Spleen (tissue), 11 donors: ENCODE measurements around the gene FN3K. TPM values are rescaled to one million over a fixed set of nuclear protein-coding genes. Genes with fewer than 3 reads are reported as not detected.

Experiments used
- DNase-seq: peaks from one replicate; pipeline ENCODE4 v3.0.0-alpha.2; 2020
- H3K27ac ChIP-seq, 8 donors: fragments of 200-600 bp; sonication (generic) in 7 of 8; 1 replicate in 4 of 8; 2 replicates in 4 of 8; pipeline versions ENCODE4 v1.5.0 to v1.8.0; 2016 to 2021; ENCODE audit warnings: inconsistent platforms in 4 of 8, mild to moderate bottlenecking in 4 of 8, moderate library complexity in 1 of 8
- H3K27me3 ChIP-seq, 7 donors: fragments of 200-600 bp; sonication (generic) in 6 of 7; replicated peaks in 1 of 7; 1 replicate in 4 of 7; 2 replicates in 3 of 7; pipeline versions ENCODE4 v1.5.0 to v1.8.0; 2016 to 2021; ENCODE audit warnings: inconsistent platforms in 3 of 7, mild to moderate bottlenecking in 1 of 7
- H3K36me3 ChIP-seq, 6 donors: fragments of 200-600 bp; sonication (generic) in 5 of 6; 1 replicate in 4 of 6; 2 replicates in 2 of 6; pipeline versions ENCODE4 v1.5.0 to v1.8.0; 2016 to 2021; ENCODE audit warnings: inconsistent platforms in 2 of 6
- H3K4me1 ChIP-seq, 6 donors: fragments of 200-600 bp; sonication (generic) in 5 of 6; 1 replicate in 3 of 6; 2 replicates in 3 of 6; pipeline versions ENCODE4 v1.5.0 to v1.8.0; 2016 to 2021; ENCODE audit warnings: inconsistent platforms in 3 of 6
- H3K4me3 ChIP-seq, 8 donors: fragments of 200-600 bp; sonication (generic) in 7 of 8; 1 replicate in 4 of 8; 2 replicates in 4 of 8; pipeline versions ENCODE4 v1.5.0 to v1.8.0; 2016 to 2021; ENCODE audit warnings: inconsistent platforms in 4 of 8, mild to moderate bottlenecking in 4 of 8, moderate library complexity in 2 of 8
- H3K9me3 ChIP-seq, 8 donors: fragments of 200-600 bp; sonication (generic) in 7 of 8; 1 replicate in 4 of 8; 2 replicates in 4 of 8; pipeline versions ENCODE4 v1.5.0 to v1.8.0; 2016 to 2021; ENCODE audit warnings: inconsistent platforms in 4 of 8
- POLR2A ChIP-seq, 3 donors: fragments of 450-650 bp; IDR thresholded peaks; one replicate each; pipeline ENCODE4 v1.5.1; 2017; ENCODE audit warnings: antibody characterized with exemption in 3 of 3, mild to moderate bottlenecking in 1 of 3
- POLR2AphosphoS5 ChIP-seq, 3 donors: sonication (generic); formaldehyde crosslinking; IDR thresholded peaks; one replicate each; pipeline ENCODE4 v1.5.1; 2017; ENCODE audit warnings: antibody characterized with exemption in 3 of 3
- WGBS, 5 donors: extraction: QIAGEN DNeasy Blood & Tissue Kit in 3 of 5; methylation state at CpG; one replicate each; pipeline versions ENCODE4 v1.1.5 to v1.1.7; 2013 to 2018; 5-methylcytosine and 5-hydroxymethylcytosine counted together
- intact Hi-C: fragments of 100-400 bp; cut with DNase I; formaldehyde crosslinking; loops from one replicate; pipeline ENCODE4 v1.15.0; 2023; ENCODE audit warnings: low total_unique reads
- polyA plus RNA-seq, 3 donors: library from polyadenylated mRNA; stranded (reverse); fragments of 200-250 nt; gene quantifications; one replicate each; pipeline ENCODE4 v1.2.1, GENCODE V29; 2013
- total RNA-seq, 7 donors: library from RNA; depleted of rRNA in 3 of 7; stranded (reverse); fragments of >200 nt in 3 of 7; fragmentation: NEBNext Ultra II Directional in 4 of 7; extraction: Animal tissue kit (Norgen Biotek cat#: 25700) in 4 of 7; gene quantifications; one replicate each; pipeline versions ENCODE4 v1.1.0 to v1.2.1, GENCODE V29; 2016 to 2021
- TF ChIP-seq, protein P1 (sequence below), 11 experiments: fragments of 200-600 bp in 7 of 11; fragments of 450-650 bp in 4 of 11; sonication (generic) in 4 of 11; IDR thresholded peaks in 8 of 11; conservative IDR thresholded peaks in 3 of 11; 1 replicate in 7 of 11; 2 replicates in 4 of 11; pipeline versions ENCODE4 v1.4.0 to v1.8.0; 2016 to 2021; ENCODE audit warnings: antibody characterized with exemption in 11 of 11, inconsistent platforms in 4 of 11, mild to moderate bottlenecking in 1 of 11
- donor health status: healthy with polysubstance abuse.
- donor health status: DM: no; HTN: no; CAD: no; lungs with moderate emphysema.
- donor health status: DM: no; HTN: no; CAD: no.
- donor health status: Bipolar disorder and iron deficiency.
- donor health status: healthy.
- donor health status: DM: no; HTN: no; CAD: no.
- donor health status: DM: yes; HTN: yes; CAD: no.

FN3K gene
- total and polyA plus RNA-seq, 10 donors, result 1.4 to 14.1 (median 6.3) TPM

DNA sequence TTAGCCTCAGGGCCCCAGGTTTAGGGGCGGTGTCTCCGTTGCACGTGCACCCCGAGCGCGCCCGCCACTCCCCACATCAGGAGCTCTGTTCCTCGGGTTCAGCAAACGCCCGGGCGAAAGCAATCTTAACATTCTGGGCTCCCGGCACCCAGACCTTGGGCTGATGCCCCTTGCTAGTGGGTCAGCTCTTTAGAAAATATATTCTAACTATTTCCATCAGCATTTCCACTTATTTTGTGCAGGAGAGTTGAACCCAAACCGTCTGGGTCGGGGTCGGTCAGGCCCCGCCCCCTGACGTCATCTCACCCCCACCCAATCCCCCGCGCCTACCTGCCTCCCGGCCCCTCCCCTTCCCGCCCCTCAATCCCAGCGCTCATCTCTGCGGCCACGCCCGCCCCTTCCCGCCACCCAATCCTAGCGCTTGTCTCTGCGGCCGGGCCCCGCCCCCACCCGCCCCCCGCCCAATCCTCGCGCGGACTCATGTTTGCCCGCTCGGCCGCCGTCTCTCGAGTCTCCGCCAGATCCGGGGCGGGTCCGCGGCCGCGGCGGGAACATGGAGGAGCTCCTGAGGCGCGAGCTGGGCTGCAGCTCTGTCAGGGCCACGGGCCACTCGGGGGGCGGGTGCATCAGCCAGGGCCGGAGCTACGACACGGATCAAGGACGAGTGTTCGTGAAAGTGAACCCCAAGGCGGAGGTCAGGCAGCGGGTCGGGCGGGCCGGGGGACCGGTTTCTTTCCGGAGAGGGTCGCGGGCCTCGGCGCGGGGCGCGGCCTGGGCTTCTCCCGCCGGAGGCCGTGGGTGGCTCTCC is 19.0 kb upstream of the FN3K start, which contains the start of gene FN3KRP:
Gene FN3KRP, plus strand, starts transcription at position 504 of the 808 bp plus-strand sequence. Its CDS starts 50 bp downstream, at position 554.
- peak; percentile 97 for DNase-seq
- Histone ChIP-seq H3K4me3 (peak within 1 kb of the TSS; percentile 92 to 99 (median 98)), H3K27ac (peak within 1 kb of the TSS in 6 of 8 donors; percentile 32 to 81 (median 70)), H3K36me3 (peaks cover 0 to 32% (median 21%) of the 10 kb centered on the region in 6 donors), H3K4me1 (peaks cover 17 to 38% (median 31%) of the 10 kb centered on the region in 6 donors), H3K9me3 (no peaks in the 10 kb centered on the region), H3K27me3 (no peaks in the 10 kb centered on the region)
- intact Hi-C loops, result no loop called here
- TF ChIP-seq POLR2A (IDR thresholded peaks at IDR 0.05) (no peak), POLR2AphosphoS5 (IDR thresholded peaks at IDR 0.05) (peak; percentile 88 to 90 (median 89))
- TF ChIP-seq, protein P1, sequence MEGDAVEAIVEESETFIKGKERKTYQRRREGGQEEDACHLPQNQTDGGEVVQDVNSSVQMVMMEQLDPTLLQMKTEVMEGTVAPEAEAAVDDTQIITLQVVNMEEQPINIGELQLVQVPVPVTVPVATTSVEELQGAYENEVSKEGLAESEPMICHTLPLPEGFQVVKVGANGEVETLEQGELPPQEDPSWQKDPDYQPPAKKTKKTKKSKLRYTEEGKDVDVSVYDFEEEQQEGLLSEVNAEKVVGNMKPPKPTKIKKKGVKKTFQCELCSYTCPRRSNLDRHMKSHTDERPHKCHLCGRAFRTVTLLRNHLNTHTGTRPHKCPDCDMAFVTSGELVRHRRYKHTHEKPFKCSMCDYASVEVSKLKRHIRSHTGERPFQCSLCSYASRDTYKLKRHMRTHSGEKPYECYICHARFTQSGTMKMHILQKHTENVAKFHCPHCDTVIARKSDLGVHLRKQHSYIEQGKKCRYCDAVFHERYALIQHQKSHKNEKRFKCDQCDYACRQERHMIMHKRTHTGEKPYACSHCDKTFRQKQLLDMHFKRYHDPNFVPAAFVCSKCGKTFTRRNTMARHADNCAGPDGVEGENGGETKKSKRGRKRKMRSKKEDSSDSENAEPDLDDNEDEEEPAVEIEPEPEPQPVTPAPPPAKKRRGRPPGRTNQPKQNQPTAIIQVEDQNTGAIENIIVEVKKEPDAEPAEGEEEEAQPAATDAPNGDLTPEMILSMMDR (IDR thresholded peaks at IDR 0.05 in 8 of 11, conservative IDR thresholded peaks at IDR 0.05 in 3 of 11), result peak in 1 of 11 experiments; percentile 14
- 0 to 1% (median 1%) methylated on average over 23 to 75 of the region's 75 CpGs for WGBS, 5 donors

DNA sequence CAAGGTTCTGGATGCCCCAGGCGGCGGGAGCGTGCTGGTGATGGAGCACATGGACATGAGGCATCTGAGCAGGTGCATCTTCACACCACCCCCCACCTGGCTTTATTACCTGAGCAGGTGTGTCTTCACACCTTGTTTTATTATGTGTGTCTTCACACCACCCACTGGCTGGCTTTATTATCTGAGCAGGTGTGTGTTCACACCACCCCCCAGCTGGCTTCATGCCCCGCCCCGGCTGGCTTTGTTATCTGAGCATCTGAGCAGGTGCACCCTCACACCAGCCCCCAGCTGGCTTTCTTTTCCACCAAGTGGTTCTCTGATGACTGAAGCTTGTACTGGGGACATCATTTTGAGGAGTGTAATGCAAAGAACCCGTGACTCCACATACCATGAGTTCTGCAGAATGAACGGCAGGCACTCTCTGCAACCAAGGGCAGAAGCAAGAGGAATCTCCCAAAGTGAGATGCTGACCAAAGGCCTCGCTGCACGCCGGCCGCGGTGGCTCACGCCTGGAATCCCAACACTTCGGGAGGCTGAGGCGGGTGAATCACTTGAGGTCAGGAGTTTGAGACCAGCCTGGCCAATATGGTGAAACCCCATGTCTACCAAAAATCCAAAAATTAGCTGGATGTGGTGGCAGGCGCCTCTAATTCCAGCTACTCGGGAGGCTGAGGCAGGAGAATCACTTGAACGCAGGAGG is 16.3 kb upstream of the FN3K start:
- Histone ChIP-seq H3K4me3 (no peak overlapping the region), H3K9me3 (no peaks in the 10 kb centered on the region), H3K27ac (no peak overlapping the region), H3K36me3 (peaks cover 0 to 59% (median 35%) of the 10 kb centered on the region in 6 donors), H3K4me1 (peaks cover 17 to 37% (median 28%) of the 10 kb centered on the region in 6 donors), H3K27me3 (no peaks in the 10 kb centered on the region)
- intact Hi-C loops, result no loop called here
- 95 to 98% (median 97%) methylated on average over 18 of the region's 18 CpGs for WGBS, 5 donors
- DNase-seq, result no peak
- TF ChIP-seq POLR2AphosphoS5 (IDR thresholded peaks at IDR 0.05), result no peak
- TF ChIP-seq POLR2A (IDR thresholded peaks at IDR 0.05), result no peak
- TF ChIP-seq, protein P1 (IDR thresholded peaks at IDR 0.05 in 8 of 11, conservative IDR thresholded peaks at IDR 0.05 in 3 of 11), result no peak

DNA sequence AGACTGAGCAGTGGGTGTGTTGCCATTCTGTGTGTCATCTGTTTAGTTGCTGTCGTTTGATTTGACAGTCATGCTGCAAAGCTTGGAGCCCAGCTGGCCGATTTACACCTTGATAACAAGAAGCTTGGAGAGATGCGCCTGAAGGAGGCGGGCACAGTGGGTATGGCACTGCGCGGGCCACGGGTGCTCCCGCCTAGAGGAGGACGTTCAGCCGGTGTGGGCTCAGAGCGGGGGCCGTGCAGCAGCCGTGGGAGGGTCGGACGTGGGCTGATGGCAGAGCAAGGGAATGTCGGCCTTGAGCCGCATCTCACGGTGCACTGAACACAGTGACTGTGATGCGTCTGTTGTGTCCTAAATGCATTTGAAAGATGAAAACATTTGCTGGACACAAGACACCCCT is 15.2 kb upstream of the FN3K start:
- DNase-seq, result peak; percentile 64
- H3K4me1 ChIP-seq, result peaks cover 17 to 32% (median 27%) of the 10 kb centered on the region in 6 donors
- peaks cover 0 to 70% (median 37%) of the 10 kb centered on the region in 6 donors for H3K36me3 ChIP-seq
- intact Hi-C loops, result no loop called here
- peak in 1 of 3 donors; percentile 10 for TF ChIP-seq POLR2AphosphoS5 (IDR thresholded peaks at IDR 0.05)
- TF ChIP-seq POLR2A (IDR thresholded peaks at IDR 0.05), result no peak
- TF ChIP-seq, protein P1 (IDR thresholded peaks at IDR 0.05 in 8 of 11, conservative IDR thresholded peaks at IDR 0.05 in 3 of 11), result no peak
- H3K27me3 ChIP-seq, result no peaks in the 10 kb centered on the region
- H3K4me3 ChIP-seq, result no peak overlapping the region
- H3K27ac ChIP-seq, result no peak overlapping the region
- no peaks in the 10 kb centered on the region for H3K9me3 ChIP-seq
- WGBS, 5 donors, result 93 to 95% (median 94%) methylated on average over 19 of the region's 19 CpGs
